Muscle layer of colon (tissue), 2 donors: ENCODE measurements around the gene THOC3.
"Not testable (repeated sequence)": the region's sequence is repeated elsewhere in the genome, so short reads cannot be mapped to it uniquely, and the experiment has no call there.

ENCODE experiments used
- H3K27ac ChIP-seq: one replicate; pipeline ENCODE4 v1.7.0; 2013; ENCODE audit warnings: low read depth, mild to moderate bottlenecking, low read length, moderate library complexity
- H3K27me3 ChIP-seq, 2 donors: one replicate each; pipeline ENCODE4 v1.7.0; 2013; ENCODE audit warnings: low read length in 2 of 2, mild to moderate bottlenecking in 2 of 2; ENCODE audit not compliant: insufficient read depth in 2 of 2, control insufficient read depth in 1 of 2
- H3K36me3 ChIP-seq: one replicate; pipeline ENCODE4 v1.7.0; 2013; ENCODE audit warnings: mild to moderate bottlenecking, low read length; ENCODE audit not compliant: insufficient read depth
- H3K4me1 ChIP-seq: one replicate; pipeline ENCODE4 v1.7.0; 2013; ENCODE audit warnings: mild to moderate bottlenecking, low read length; ENCODE audit not compliant: insufficient read depth
- H3K4me3 ChIP-seq, 2 donors: one replicate each; pipeline ENCODE4 v1.7.0; 2013; ENCODE audit warnings: low read length in 2 of 2, low read depth in 1 of 2, mild to moderate bottlenecking in 1 of 2, moderate library complexity in 1 of 2
- H3K9ac ChIP-seq: one replicate; pipeline ENCODE4 v1.7.0; 2013; ENCODE audit warnings: low read length
- H3K9me3 ChIP-seq: one replicate; pipeline ENCODE4 v1.7.0; 2013; ENCODE audit warnings: mild to moderate bottlenecking, low read length
- donor health status: abdominal sarcoma.
- donor health status: Adenocarcinoma of cecum.

Gene THOC3

GRCh38 chr5:175925106-175925505 is 43.0 kb downstream of the THOC3 start:
- not testable (repeated sequence) for H3K36me3 ChIP-seq, H3K9ac ChIP-seq

GRCh38 chr5:175922192-175922885 is 45.8 kb downstream of the THOC3 start:
- Histone ChIP-seq H3K4me3 (no peak overlapping the region), H3K4me1 (no peaks in the 10 kb centered on the region), H3K36me3 (no peaks in the 10 kb centered on the region), H3K27me3 (no peaks in the 10 kb centered on the region), H3K9me3 (no peaks in the 10 kb centered on the region), H3K9ac (no peak overlapping the region), H3K27ac (no peak overlapping the region)

More at GRCh38 chr5:175925106-175925505, 43.0 kb downstream of the THOC3 start:
- H3K27me3 ChIP-seq, H3K4me3 ChIP-seq, H3K4me1 ChIP-seq, H3K27ac ChIP-seq, H3K9me3 ChIP-seq: not testable (repeated sequence)

GRCh38 chr5:175921061-175921730 is 46.9 kb downstream of the THOC3 start:
- no peaks in the 10 kb centered on the region for H3K4me1 ChIP-seq

GRCh38 chr5:175920231-175920811 is 47.8 kb downstream of the THOC3 start:
- Histone ChIP-seq H3K27me3 (no peaks in the 10 kb centered on the region), H3K36me3 (no peaks in the 10 kb centered on the region), H3K4me1 (no peaks in the 10 kb centered on the region), H3K4me3 (no peak overlapping the region), H3K27ac (no peak overlapping the region), H3K9me3 (no peaks in the 10 kb centered on the region), H3K9ac (no peak overlapping the region)

More at GRCh38 chr5:175921061-175921730, 46.9 kb downstream of the THOC3 start:
- H3K9ac ChIP-seq: no peak overlapping the region
- no peak overlapping the region for H3K4me3 ChIP-seq
- H3K9me3 ChIP-seq: no peaks in the 10 kb centered on the region
- no peaks in the 10 kb centered on the region for H3K36me3 ChIP-seq
- H3K27ac ChIP-seq: no peak overlapping the region
- H3K27me3 ChIP-seq: no peaks in the 10 kb centered on the region

GRCh38 chr5:175915066-175916037 is 52.8 kb downstream of the THOC3 start:
- not testable (repeated sequence) for H3K9ac ChIP-seq, H3K27me3 ChIP-seq, H3K4me1 ChIP-seq, H3K9me3 ChIP-seq, H3K36me3 ChIP-seq, H3K27ac ChIP-seq, H3K4me3 ChIP-seq

- H3K4me3 ChIP-seq, H3K27me3 ChIP-seq, H3K9ac ChIP-seq, H3K36me3 ChIP-seq, H3K4me1 ChIP-seq, H3K27ac ChIP-seq, H3K9me3 ChIP-seq: not testable (repeated sequence)
Measured at GRCh38 chr5:175913835-175914672, 54.1 kb downstream of the THOC3 start.

GRCh38 chr5:175910072-175910471 is 58.0 kb downstream of the THOC3 start:
- H3K27ac ChIP-seq, H3K4me3 ChIP-seq, H3K4me1 ChIP-seq, H3K9ac ChIP-seq, H3K27me3 ChIP-seq, H3K9me3 ChIP-seq, H3K36me3 ChIP-seq: not testable (repeated sequence)
